GM21737 (cell line): Measurements from ENCODE around the gene CD2.

Experiments
- ATAC-seq: cut with Tn5 transposase; IDR thresholded peaks from one replicate; pipeline ENCODE4 v1.9.1; 2021; ENCODE audit warnings: mild to moderate bottlenecking, moderate library complexity; ENCODE audit not compliant: unreplicated experiment

The CD2 gene

GRCh38 chr1:116817582-116818064 lies 63.4 kb downstream of the CD2 start:
- ATAC-seq, result no peak
